ENCODE results near the gene ZNF423. TPM values are rescaled to one million over a fixed set of nuclear protein-coding genes. Genes with fewer than 3 reads are reported as not detected.

ZNF423 gene
- total RNA-seq, 1 experiment from 2014 or later = 0.49 TPM

GRCh38 chr16:49738832-49739231 lies 117.1 kb downstream of the ZNF423 start:
- no peaks in the 10 kb centered on the region for H3K4me1 ChIP-seq (ENCODE audit: control insufficient read depth, insufficient read depth, low read length)
- intact Hi-C loops (cut with micrococcal nuclease; ENCODE audit: unreplicated experiment) = no loop called here
- CTCF ChIA-PET = no interaction called here
- BruUV-seq (replicated peaks) = no TSS peak
- H3K27ac ChIP-seq (ENCODE audit: low read length) = no peak overlapping the region
- ATAC-seq = no peak
- in situ Hi-C loops (cut with HindIII; ENCODE audit: low pct_unique_long_range_greater_than_20kb, low sequenced_read_pairs) = no loop called here
- no peaks in the 10 kb centered on the region for H3K9me3 ChIP-seq (ENCODE audit: control insufficient read depth, insufficient read depth, low read depth, low read length)
- no peak overlapping the region for H3K4me3 ChIP-seq (ENCODE audit: low read depth in 2 of 2, low read length in 2 of 2)
- no peak for TF ChIP-seq SIN3A (IDR thresholded peaks at IDR 0.05; ENCODE audit: borderline replicate concordance, insufficient read depth, low read depth, low read length)
- no peak for TF ChIP-seq POLR2AphosphoS5 (IDR thresholded peaks at IDR 0.05; ENCODE audit: low read depth, low read length)
- no peak for TF ChIP-seq TCF7L2 (IDR thresholded peaks at IDR 0.05; ENCODE audit: low read depth, low read length)
- no peak for TF ChIP-seq CTCF (IDR thresholded peaks at IDR 0.05)
- no peak for TF ChIP-seq REST (IDR thresholded peaks at IDR 0.05; ENCODE audit: insufficient read depth in 1 of 2, low read depth in 2 of 2, low read length in 1 of 2)
- no peak for DNase-seq (ENCODE audit: low read depth, low spot score)
- no peaks in the 10 kb centered on the region; the same call in 1 of the 2 replicates for H3K27me3 ChIP-seq (ENCODE audit: control insufficient read depth, insufficient read depth, low read length)
- no peaks in the 10 kb centered on the region for H3K36me3 ChIP-seq (ENCODE audit: control insufficient read depth, insufficient read depth, low read length)
- POLR2A ChIA-PET = no interaction called here

GRCh38 chr16:49738001-49738400 lies 117.9 kb downstream of the ZNF423 start:
- POLR2A ChIA-PET = no interaction called here
- H3K36me3 ChIP-seq (ENCODE audit: control insufficient read depth, insufficient read depth, low read length) = no peaks in the 10 kb centered on the region
- TF ChIP-seq POLR2AphosphoS5 (IDR thresholded peaks at IDR 0.05; ENCODE audit: low read depth, low read length) (no peak), SIN3A (IDR thresholded peaks at IDR 0.05; ENCODE audit: borderline replicate concordance, insufficient read depth, low read depth, low read length) (no peak), CTCF (IDR thresholded peaks at IDR 0.05) (no peak), TCF7L2 (IDR thresholded peaks at IDR 0.05; ENCODE audit: low read depth, low read length) (no peak), REST (IDR thresholded peaks at IDR 0.05; ENCODE audit: insufficient read depth in 1 of 2, low read depth in 2 of 2, low read length in 1 of 2) (no peak)

More at GRCh38 chr16:49738001-49738400, 117.9 kb downstream of the ZNF423 start:
- H3K27me3 ChIP-seq (ENCODE audit: control insufficient read depth, insufficient read depth, low read length) = no peaks in the 10 kb centered on the region
- no peak overlapping the region for H3K4me3 ChIP-seq (ENCODE audit: low read depth in 2 of 2, low read length in 2 of 2)
- DNase-seq (ENCODE audit: low read depth, low spot score) (no peak), ATAC-seq (no peak)
- in situ Hi-C loops (cut with HindIII; ENCODE audit: low pct_unique_long_range_greater_than_20kb, low sequenced_read_pairs) = no loop called here
- H3K4me1 ChIP-seq (ENCODE audit: control insufficient read depth, insufficient read depth, low read length) = no peaks in the 10 kb centered on the region
- intact Hi-C loops (cut with micrococcal nuclease; ENCODE audit: unreplicated experiment) = no loop called here
- no TSS peak for BruUV-seq (replicated peaks)
- no peaks in the 10 kb centered on the region for H3K9me3 ChIP-seq (ENCODE audit: control insufficient read depth, insufficient read depth, low read depth, low read length)
- H3K27ac ChIP-seq (ENCODE audit: low read length) = no peak overlapping the region
- CTCF ChIA-PET = no interaction called here
